ENCODE data around the gene KIAA1210. TPM values are rescaled to one million over a fixed set of nuclear protein-coding genes. Genes with fewer than 3 reads are reported as not detected.

KIAA1210 gene
- total and polyA plus RNA-seq, 2 of the 8 experiments (the other 6 are each of a cell fraction or from before 2014, with no cell fraction given) = 0.02 TPM; not detected in 1

GRCh38 chrX:119089619-119090018, 38.0 kb downstream of the KIAA1210 start:
- Histone ChIP-seq H2AK5ac (ENCODE audit: low read depth, low read length) (no peak overlapping the region), H2BK5ac (ENCODE audit: low read depth, low read length) (no peak overlapping the region), H3K23ac (ENCODE audit: insufficient read length) (no peak overlapping the region), H4K5ac (ENCODE audit: insufficient read length, low read depth, low read length) (no peak overlapping the region), H3K4ac (replicated peaks; ENCODE audit: insufficient read length, low read depth, low read length) (no peak overlapping the region), H3K18ac (ENCODE audit: extremely low read depth, low read length) (no peak overlapping the region), H3K79me1 (ENCODE audit: low read depth, low read length) (no peaks in the 10 kb centered on the region), H3K4me1 (replicated peaks in 1 of 4; ENCODE audit: control insufficient read depth in 3 of 4, insufficient read depth in 4 of 4, low read length in 3 of 4) (0 out of 7 replicates have a peak, but pooled peaks cover 0 to 2% (median 0%) of the 10 kb centered on the region in 4 experiments), H2BK120ac (replicated peaks; ENCODE audit: low read depth, low read length) (no peak overlapping the region), H2BK12ac (ENCODE audit: low read depth, low read length) (no peak overlapping the region), H3K9ac (replicated peaks in 1 of 4; ENCODE audit: extremely low read depth in 1 of 4, low read depth in 3 of 4, low read length in 3 of 4) (no peak overlapping the region), H3K4me3 (ENCODE audit: extremely low read depth in 1 of 4, insufficient read depth in 2 of 4, low read depth in 3 of 4, low read length in 4 of 4) (no peak overlapping the region), H4K91ac (replicated peaks; ENCODE audit: insufficient read length, low read length) (no peak overlapping the region), H2BK15ac (ENCODE audit: low read length) (no peak overlapping the region), H3K36me3 (ENCODE audit: control insufficient read depth in 2 of 4, insufficient read depth in 4 of 4, low read length in 3 of 4) (no peaks in the 10 kb centered on the region), H3K9me3 (ENCODE audit: insufficient read depth in 2 of 2, low read depth in 1 of 2, low read length in 1 of 2) (no peaks in the 10 kb centered on the region; a peak in 1 of 4 replicates), H3K27me3 (replicated peaks in 1 of 4; ENCODE audit: control insufficient read depth in 3 of 4, extremely low read depth in 1 of 4, insufficient read depth in 3 of 4, low read length in 3 of 4) (no peaks in the 10 kb centered on the region), H3K27ac (ENCODE audit: low read depth, low read length) (no peak overlapping the region), H3K4me2 (ENCODE audit: insufficient read depth in 1 of 2, low read depth in 2 of 2, low read length in 2 of 2) (no peak overlapping the region), H4K8ac (ENCODE audit: extremely low read depth, insufficient read depth, low read length) (no peak overlapping the region), H2BK20ac (ENCODE audit: low read length) (no peak overlapping the region), H3K56ac (replicated peaks; ENCODE audit: insufficient read length, low read depth, low read length) (no peak overlapping the region), H3K14ac (ENCODE audit: insufficient read length) (no peak overlapping the region), H3K23me2 (ENCODE audit: low read depth, low read length) (no peaks in the 10 kb centered on the region), H4K20me1 (replicated peaks in 1 of 2; ENCODE audit: control insufficient read depth in 1 of 2, insufficient read depth in 2 of 2, low read length in 2 of 2) (no peaks in the 10 kb centered on the region), H3K79me2 (ENCODE audit: control insufficient read depth in 1 of 2, insufficient read depth in 2 of 2, low read length in 2 of 2) (no peaks in the 10 kb centered on the region), H2AFZ (ENCODE audit: low read length) (no peak overlapping the region)
- 100% methylated on average over 1 of the region's 1 CpG; no CpG with 5 or more reads in 1 of the 2 experiments for WGBS, 2 experiments (ENCODE audit: extremely low coverage in 1 of 2, insufficient coverage in 1 of 2, insufficient read length in 1 of 2, insufficient replicate concordance in 2 of 2, low coverage in 1 of 2, low lambda C conversion rate in 2 of 2, missing lambda C conversion rate in 1 of 2)
- DNase-seq (ENCODE audit: low read depth in 1 of 2, low spot score in 2 of 2) = no peak
- POLR2A ChIA-PET (ENCODE audit: partially characterized antibody) = no interaction called here
- CTCF ChIA-PET (ENCODE audit: partially characterized antibody) = interaction anchor here (0.6 kb wide), 1 partner anchor 23 kb away, joined by 5 read pairs; no protein-coding TSS in a partner anchor
- FAIRE-seq = no peak
- TF ChIP-seq SAP30 (IDR thresholded peaks at IDR 0.05; ENCODE audit: insufficient read depth, insufficient replicate concordance, low read length) (no peak), CTBP2 (IDR thresholded peaks at IDR 0.05; ENCODE audit: borderline replicate concordance, insufficient read depth, insufficient read length, low read length) (no peak), RXRA (IDR thresholded peaks at IDR 0.05; ENCODE audit: insufficient read depth, low read depth, low read length) (no peak), FOSL1 (IDR thresholded peaks at IDR 0.05; ENCODE audit: insufficient read depth, low read depth, low read length) (no peak), CBX5 (IDR thresholded peaks at IDR 0.05; ENCODE audit: low read depth, low read length) (no peak)
- TF ChIP-seq, protein P1, sequence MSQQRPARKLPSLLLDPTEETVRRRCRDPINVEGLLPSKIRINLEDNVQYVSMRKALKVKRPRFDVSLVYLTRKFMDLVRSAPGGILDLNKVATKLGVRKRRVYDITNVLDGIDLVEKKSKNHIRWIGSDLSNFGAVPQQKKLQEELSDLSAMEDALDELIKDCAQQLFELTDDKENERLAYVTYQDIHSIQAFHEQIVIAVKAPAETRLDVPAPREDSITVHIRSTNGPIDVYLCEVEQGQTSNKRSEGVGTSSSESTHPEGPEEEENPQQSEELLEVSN (IDR thresholded peaks at IDR 0.05) = no peak

Data from H1 (cell line).